HG03095 (cell line): Measurements from ENCODE around the gene DONSON.

Source experiments
- ATAC-seq: cut with Tn5 transposase; IDR thresholded peaks from one replicate; pipeline ENCODE4 v1.9.1; 2021; ENCODE audit warnings: moderate library complexity; ENCODE audit not compliant: unreplicated experiment

DONSON gene

DNA sequence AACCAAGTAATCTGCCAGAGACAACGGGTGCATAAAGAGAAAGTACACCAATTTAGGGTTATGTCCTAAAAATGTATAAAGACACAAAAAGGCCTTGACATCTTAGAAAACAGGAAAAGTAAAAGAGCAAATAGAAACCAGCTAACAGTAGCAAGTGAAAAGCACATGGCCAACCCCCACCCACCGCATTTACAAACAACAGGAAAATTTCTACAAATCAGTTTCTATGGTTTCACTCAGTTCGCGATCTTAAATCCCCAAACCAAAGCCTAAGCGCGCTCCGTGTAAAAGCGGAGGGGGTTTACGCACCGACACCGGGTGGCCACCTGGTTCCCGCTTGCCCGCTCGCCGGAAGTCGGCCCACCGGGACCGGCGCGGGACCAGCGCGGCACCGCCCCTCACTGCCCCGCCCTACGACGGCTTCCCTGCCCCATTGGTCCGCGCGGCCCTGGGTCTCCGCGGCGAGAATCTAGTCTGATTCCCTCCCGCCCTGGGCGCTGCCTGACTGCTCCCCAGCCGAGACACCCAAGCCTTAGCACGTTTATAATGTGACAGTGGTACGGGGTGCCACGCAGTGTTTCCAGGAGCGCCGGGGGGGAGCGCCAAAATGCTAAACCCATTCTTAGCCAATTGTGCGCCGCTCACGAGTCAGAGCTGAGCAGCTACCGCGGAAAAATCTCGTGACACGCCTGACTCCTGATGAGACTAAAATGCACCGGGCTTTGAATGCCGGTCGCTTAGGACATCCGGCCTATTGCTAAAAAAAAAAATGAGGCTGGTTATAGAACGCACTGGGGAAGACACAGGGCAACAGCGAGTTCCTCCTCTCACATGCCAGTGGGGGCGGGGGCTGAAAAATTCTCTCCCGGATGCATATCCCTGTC lies 46.5 kb downstream of the DONSON start, which contains the start of gene GART:
GART (minus strand) TSS at position 362 of the 884 bp plus-strand sequence. CDS start 2,802 bp downstream, outside the sequence.
- ATAC-seq: peak; percentile 53

DNA sequence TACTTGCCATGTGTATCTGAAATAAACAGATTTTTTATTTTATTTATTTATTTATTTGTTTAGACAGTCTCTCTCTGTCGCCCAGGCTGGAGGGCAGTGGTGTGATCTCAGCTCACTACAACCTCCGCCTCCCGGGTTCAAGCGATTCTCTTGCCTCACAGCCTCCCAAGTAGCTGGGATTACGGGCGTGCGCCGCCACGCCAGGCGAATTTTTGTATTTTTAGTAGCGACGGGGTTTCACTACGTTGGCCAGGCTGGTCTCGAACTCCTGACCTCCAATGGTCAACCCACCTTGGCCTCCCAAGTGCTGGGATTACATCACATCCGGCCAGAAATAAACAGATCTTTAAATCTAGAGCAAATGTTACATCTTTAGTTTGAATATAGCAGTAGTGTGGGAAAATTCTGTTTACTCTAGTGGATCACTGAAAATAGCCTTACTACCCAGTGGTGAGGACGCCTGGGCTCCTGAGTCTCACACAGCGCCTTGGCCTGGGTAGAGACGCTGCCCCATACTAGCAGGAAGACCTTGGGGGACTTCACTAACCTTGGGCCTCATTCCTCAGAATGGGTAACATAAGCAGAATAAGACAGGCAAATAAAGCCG lies 47.3 kb downstream of the DONSON start:
- no peak for ATAC-seq

DNA sequence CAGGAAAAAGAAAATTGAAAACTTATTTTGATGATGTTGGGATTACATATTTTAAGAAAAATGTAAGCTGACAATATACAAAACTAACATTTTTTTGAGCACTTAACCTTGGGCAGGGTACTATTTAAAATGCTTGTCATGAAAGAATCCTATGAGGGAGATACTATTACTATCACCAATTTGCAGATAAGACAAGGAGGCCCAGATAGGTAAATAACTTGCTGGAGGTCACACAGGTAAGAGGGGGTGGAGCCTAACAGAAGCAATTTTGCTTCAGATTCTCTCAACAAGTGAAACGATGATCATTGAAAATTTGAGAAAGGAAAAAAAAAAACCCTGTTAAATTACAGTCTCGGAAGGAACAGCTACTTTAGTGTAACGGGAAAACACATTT lies 47.8 kb downstream of the DONSON start:
- no peak for ATAC-seq

DNA sequence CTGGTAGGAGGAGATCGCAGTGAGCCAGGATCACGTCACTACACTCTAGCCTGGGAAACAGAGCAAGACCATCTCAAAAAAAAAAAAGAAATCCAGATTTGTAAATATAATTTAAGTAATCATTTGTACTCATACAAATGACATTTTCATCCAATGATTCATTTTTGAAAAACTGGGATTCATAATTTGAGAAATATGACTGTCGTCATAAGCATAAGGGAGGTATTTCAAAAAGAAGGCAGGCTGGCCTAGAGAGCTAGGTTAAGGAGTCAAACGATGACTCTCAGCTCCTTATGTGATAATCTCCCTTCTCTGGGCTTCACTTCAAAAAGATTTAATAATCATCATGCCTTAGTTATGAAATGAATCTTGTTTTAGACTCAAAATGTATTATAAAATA lies 48.9 kb downstream of the DONSON start:
- no peak for ATAC-seq

DNA sequence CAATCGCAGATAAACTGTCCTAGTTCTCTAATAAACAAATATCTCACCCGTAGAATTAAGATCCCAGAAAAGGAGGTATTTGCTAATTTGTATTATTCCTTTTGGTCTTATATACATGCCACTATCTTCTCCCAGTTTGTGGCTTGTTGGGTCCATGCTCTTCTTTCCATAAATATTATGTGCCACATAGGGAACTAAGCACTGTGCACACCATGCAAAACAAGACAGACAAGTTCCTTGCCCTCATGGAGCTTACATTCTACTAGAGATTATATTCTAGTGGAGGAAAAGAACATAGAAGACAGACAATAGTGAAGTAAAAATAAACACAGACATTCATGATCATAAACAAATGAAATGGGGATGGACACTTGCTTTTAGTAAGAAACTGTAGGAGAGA lies 51.3 kb downstream of the DONSON start:
- no peak for ATAC-seq

DNA sequence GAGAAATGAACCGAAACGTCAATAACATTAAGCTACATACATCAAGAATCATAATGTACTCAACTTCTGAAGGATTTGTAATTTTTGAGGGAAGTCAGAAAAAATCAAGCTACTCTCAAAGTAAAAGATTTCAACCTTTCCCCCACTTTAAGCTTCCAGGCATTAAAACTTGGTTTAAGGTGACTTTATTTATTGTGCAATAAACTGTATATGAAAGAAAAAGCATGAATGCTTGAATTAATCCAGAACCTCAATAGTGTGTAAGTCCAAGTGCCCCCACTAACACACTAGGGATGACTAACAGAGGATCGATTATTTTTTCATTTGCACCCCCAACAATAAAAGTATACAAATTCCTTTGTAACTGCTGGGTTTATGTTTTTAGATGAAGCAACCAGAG lies 57.5 kb downstream of the DONSON start:
- ATAC-seq: no peak
